Natural killer cell (primary cell): ENCODE measurements around the gene COL5A2. TPM values are rescaled to one million over a fixed set of nuclear protein-coding genes. Genes with fewer than 3 reads are reported as not detected.

Experiments used
- ATAC-seq, 3 donors: fragments of 150-1000 bp in 2 of 3; fragments of 200-7000 bp in 1 of 3; cut with Tn5 transposase; 1 replicate in 1 of 3; 2 replicates in 2 of 3; pipeline ENCODE4 v1.10.0; 2021; ENCODE audit warnings: mild to moderate bottlenecking in 2 of 3, moderate library complexity in 2 of 3
- DNase-seq, 2 donors: peaks; one replicate each; pipeline versions ENCODE4 v3.0.0 to v3.0.0-alpha.2; 2013 to 2021; ENCODE audit warnings: mixed read lengths in 1 of 2
- H3K27ac ChIP-seq: one replicate; pipeline ENCODE4 v1.5.1; 2013; ENCODE audit warnings: mild to moderate bottlenecking, low read length
- H3K27me3 ChIP-seq: one replicate; pipeline ENCODE4 v1.6.1; 2013; ENCODE audit warnings: low read length; ENCODE audit not compliant: control insufficient read depth, insufficient read depth
- H3K36me3 ChIP-seq: one replicate; pipeline ENCODE4 v1.6.1; 2013; ENCODE audit warnings: low read length; ENCODE audit not compliant: control insufficient read depth, insufficient read depth
- H3K4me1 ChIP-seq: one replicate; pipeline ENCODE4 v1.6.1; 2013; ENCODE audit warnings: low read length; ENCODE audit not compliant: control insufficient read depth, insufficient read depth
- H3K4me3 ChIP-seq: one replicate; pipeline ENCODE4 v1.5.1; 2013; ENCODE audit warnings: low read length
- H3K9me3 ChIP-seq: one replicate; pipeline ENCODE4 v1.6.1; 2013; ENCODE audit warnings: low read length; ENCODE audit not compliant: control insufficient read depth, insufficient read depth
- H3K27ac Mint-ChIP-seq, 2 donors: one replicate each; pipeline ENCODE4 v1.8.0; 2022; ENCODE audit warnings: mild to moderate bottlenecking in 2 of 2, mixed read lengths in 2 of 2, moderate library complexity in 1 of 2
- H3K27me3 Mint-ChIP-seq, 2 donors: one replicate each; pipeline ENCODE4 v1.8.0; 2022; ENCODE audit warnings: low read depth in 2 of 2, mixed read lengths in 2 of 2
- H3K36me3 Mint-ChIP-seq: one replicate; pipeline ENCODE4 v1.8.0; 2022; ENCODE audit warnings: mixed read lengths
- H3K4me1 Mint-ChIP-seq, 2 donors: one replicate each; pipeline ENCODE4 v1.8.0; 2022; ENCODE audit warnings: mixed read lengths in 2 of 2
- H3K4me3 Mint-ChIP-seq: one replicate; pipeline ENCODE4 v1.8.0; 2022; ENCODE audit warnings: mild to moderate bottlenecking, moderate library complexity, mixed read lengths
- H3K9me3 Mint-ChIP-seq, 2 donors: one replicate each; pipeline ENCODE4 v1.8.0; 2022; ENCODE audit warnings: mixed read lengths in 2 of 2
- WGBS: methylation state at CpG from one replicate; pipeline ENCODE4 v1.1.7; 2013; ENCODE audit warnings: missing lambda C conversion rate; ENCODE audit not compliant: insufficient coverage; 5-methylcytosine and 5-hydroxymethylcytosine counted together
- intact Hi-C: fragments of 100-400 bp; cut with micrococcal nuclease; formaldehyde crosslinking; loops from one replicate; pipeline ENCODE4 v1.14.2; 2022
- total RNA-seq, 4 donors: library from RNA; stranded (reverse); fragments of 120-200 nt in 1 of 4; gene quantifications; one replicate each; pipeline versions ENCODE4 v1.2.3 to v1.2.4, GENCODE V29; 2013 to 2022
- TF ChIP-seq, protein P1 (sequence below): fragments of 200-600 bp; IDR thresholded peaks from one replicate; pipeline ENCODE4 v1.8.0; 2022; ENCODE audit warnings: antibody characterized with exemption

The COL5A2 gene
- total RNA-seq, 3 donors from 2014 or later (not counting 1 experiment from before 2014, with no cell fraction given) = 0.38 to 0.68 (median 0.63) TPM

- no peaks in the 10 kb centered on the region for H3K9me3 ChIP-seq
- H3K27ac ChIP-seq = no peak overlapping the region
- WGBS = no CpG with 5 or more reads among the region's 1 CpG
- no peaks in the 10 kb centered on the region for H3K27me3 ChIP-seq
- no peak overlapping the region for H3K4me3 Mint-ChIP-seq
- intact Hi-C loops = loop anchor here (5.0 kb wide), 1 partner anchor 321 kb away; no protein-coding TSS in a partner anchor
- ATAC-seq (no peak), DNase-seq (no peak)
- H3K4me1 Mint-ChIP-seq = no peaks in the 10 kb centered on the region
- no peak overlapping the region for H3K27ac Mint-ChIP-seq
- no peaks in the 10 kb centered on the region for H3K36me3 Mint-ChIP-seq
- TF ChIP-seq, protein P1, sequence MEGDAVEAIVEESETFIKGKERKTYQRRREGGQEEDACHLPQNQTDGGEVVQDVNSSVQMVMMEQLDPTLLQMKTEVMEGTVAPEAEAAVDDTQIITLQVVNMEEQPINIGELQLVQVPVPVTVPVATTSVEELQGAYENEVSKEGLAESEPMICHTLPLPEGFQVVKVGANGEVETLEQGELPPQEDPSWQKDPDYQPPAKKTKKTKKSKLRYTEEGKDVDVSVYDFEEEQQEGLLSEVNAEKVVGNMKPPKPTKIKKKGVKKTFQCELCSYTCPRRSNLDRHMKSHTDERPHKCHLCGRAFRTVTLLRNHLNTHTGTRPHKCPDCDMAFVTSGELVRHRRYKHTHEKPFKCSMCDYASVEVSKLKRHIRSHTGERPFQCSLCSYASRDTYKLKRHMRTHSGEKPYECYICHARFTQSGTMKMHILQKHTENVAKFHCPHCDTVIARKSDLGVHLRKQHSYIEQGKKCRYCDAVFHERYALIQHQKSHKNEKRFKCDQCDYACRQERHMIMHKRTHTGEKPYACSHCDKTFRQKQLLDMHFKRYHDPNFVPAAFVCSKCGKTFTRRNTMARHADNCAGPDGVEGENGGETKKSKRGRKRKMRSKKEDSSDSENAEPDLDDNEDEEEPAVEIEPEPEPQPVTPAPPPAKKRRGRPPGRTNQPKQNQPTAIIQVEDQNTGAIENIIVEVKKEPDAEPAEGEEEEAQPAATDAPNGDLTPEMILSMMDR = no peak
- H3K4me3 ChIP-seq = no peak overlapping the region
- no peaks in the 10 kb centered on the region for H3K9me3 Mint-ChIP-seq
- H3K36me3 ChIP-seq = no peaks in the 10 kb centered on the region
- no peaks in the 10 kb centered on the region for H3K27me3 Mint-ChIP-seq
- no peaks in the 10 kb centered on the region for H3K4me1 ChIP-seq
These were observed 88.3 kb downstream of the COL5A2 start for GRCh38 chr2:189091253-189091652.

DNA sequence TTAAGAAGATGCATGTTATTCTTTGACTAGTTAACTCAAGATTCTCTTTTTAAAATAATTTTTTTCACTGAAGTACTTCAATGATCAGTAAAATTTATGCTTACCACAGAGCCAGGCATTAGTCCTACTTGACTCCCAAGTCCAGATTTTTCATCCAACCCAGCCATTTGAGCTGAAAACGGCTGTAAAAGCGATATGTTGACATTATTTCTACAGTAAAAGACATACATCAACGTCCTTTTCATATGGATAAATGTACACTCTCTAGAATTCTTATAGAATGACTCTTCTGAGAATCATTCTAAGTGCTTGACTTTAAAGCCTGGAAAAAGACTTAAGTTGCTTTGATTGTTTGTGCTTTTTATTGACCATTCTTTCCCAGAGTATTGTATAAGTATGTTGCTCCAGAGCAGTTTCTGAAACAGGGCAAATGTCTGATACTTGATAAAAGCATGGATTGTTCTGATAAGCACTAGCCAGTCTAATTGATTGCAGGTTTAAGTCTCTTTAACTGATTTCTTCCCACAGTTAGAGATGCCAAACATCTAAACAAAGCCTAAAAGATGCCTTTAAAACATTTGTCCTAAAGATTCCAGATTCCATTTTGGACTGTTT, 90.9 kb downstream of the COL5A2 start:
- Mint-ChIP-seq H3K4me1 (no peaks in the 10 kb centered on the region), H3K9me3 (no peaks in the 10 kb centered on the region)
- DNase-seq = no peak

DNA sequence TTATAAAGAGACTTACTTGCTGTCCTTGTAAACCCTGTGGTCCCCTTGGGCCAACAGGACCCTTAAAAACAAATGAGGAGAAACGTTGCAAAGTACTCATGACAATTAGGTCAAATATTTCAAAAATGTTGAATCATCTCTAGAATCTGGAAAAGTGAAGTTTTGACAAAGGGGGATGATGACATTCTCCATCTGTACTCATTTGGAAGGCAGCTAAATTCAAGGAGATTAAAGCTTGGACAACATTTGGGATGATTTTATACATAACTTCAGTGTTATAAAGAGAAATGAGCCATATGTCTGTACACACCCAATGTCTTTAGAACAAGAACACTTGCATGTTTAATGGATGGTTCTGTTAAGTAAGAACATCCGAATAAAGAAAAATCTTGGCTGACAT, 92.9 kb downstream of the COL5A2 start:
- TF ChIP-seq, protein P1 = no peak
- DNase-seq (no peak), ATAC-seq (no peak)
- WGBS = 69% methylated on average over 1 of the region's 2 CpGs
- H3K27ac Mint-ChIP-seq = no peak overlapping the region
- Histone ChIP-seq H3K36me3 (no peaks in the 10 kb centered on the region), H3K4me1 (no peaks in the 10 kb centered on the region), H3K9me3 (no peaks in the 10 kb centered on the region), H3K27me3 (no peaks in the 10 kb centered on the region), H3K4me3 (no peak overlapping the region), H3K27ac (no peak overlapping the region)
- H3K4me3 Mint-ChIP-seq = no peak overlapping the region
- peaks cover 0 to 3% of the 10 kb centered on the region in 2 donors for H3K9me3 Mint-ChIP-seq
- no peaks in the 10 kb centered on the region for H3K27me3 Mint-ChIP-seq
- intact Hi-C loops = no loop called here
- H3K36me3 Mint-ChIP-seq = no peaks in the 10 kb centered on the region
- no peaks in the 10 kb centered on the region for H3K4me1 Mint-ChIP-seq

More for the DNA sequence above, 90.9 kb downstream of the COL5A2 start:
- H3K4me1 ChIP-seq = no peaks in the 10 kb centered on the region
- no peak overlapping the region for H3K27ac Mint-ChIP-seq
- H3K36me3 ChIP-seq = no peaks in the 10 kb centered on the region
- 100% methylated on average over 1 of the region's 3 CpGs for WGBS
- no peaks in the 10 kb centered on the region for H3K27me3 Mint-ChIP-seq
- intact Hi-C loops = no loop called here
- TF ChIP-seq, protein P1 = no peak
- no peak overlapping the region for H3K27ac ChIP-seq
- no peaks in the 10 kb centered on the region for H3K9me3 ChIP-seq
- H3K4me3 ChIP-seq = no peak overlapping the region
- ATAC-seq = no peak
- no peaks in the 10 kb centered on the region for H3K27me3 ChIP-seq
- no peaks in the 10 kb centered on the region for H3K36me3 Mint-ChIP-seq
- no peak overlapping the region for H3K4me3 Mint-ChIP-seq

DNA sequence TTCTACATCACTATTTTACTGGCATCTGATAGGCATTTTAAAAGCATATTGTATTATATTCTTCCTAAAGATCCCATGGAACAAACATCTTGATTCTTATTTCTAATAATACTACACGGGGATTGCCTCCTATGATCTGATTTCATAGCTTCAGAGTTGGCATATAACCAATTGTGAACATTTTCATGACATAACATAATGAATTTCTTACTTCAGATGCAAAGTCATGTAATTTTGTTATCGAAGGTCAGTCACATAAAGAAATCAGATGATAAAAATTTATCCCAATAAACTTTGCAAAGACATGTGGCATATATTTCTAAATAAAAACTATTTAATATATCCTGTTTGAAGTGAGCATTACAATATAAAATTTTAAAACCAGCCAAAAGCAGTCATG, 93.3 kb downstream of the COL5A2 start:
- Histone ChIP-seq H3K27me3 (no peaks in the 10 kb centered on the region), H3K36me3 (no peaks in the 10 kb centered on the region), H3K4me3 (no peak overlapping the region), H3K4me1 (no peaks in the 10 kb centered on the region), H3K9me3 (no peaks in the 10 kb centered on the region), H3K27ac (no peak overlapping the region)
- no peaks in the 10 kb centered on the region for H3K36me3 Mint-ChIP-seq
- no peak for ATAC-seq
- 67% methylated on average over 1 of the region's 2 CpGs for WGBS
- TF ChIP-seq, protein P1 = no peak
- intact Hi-C loops = no loop called here
- peaks cover 0 to 3% of the 10 kb centered on the region in 2 donors for H3K9me3 Mint-ChIP-seq
- H3K27me3 Mint-ChIP-seq = no peaks in the 10 kb centered on the region
- H3K4me3 Mint-ChIP-seq = no peak overlapping the region
- DNase-seq = no peak
- no peak overlapping the region for H3K27ac Mint-ChIP-seq
- no peaks in the 10 kb centered on the region for H3K4me1 Mint-ChIP-seq
